GM21737 (cell line): ENCODE data around the gene PCED1B.
"Not testable (repeated sequence)": the region's sequence is repeated elsewhere in the genome, so short reads cannot be mapped to it uniquely, and the experiment has no call there.

Experiments used
- ATAC-seq: cut with Tn5 transposase; IDR thresholded peaks from one replicate; pipeline ENCODE4 v1.9.1; 2021; ENCODE audit warnings: mild to moderate bottlenecking, moderate library complexity; ENCODE audit not compliant: unreplicated experiment

The PCED1B gene

GRCh38 chr12:47202176-47202575, 122.8 kb downstream of the PCED1B start:
- ATAC-seq, result no peak

DNA sequence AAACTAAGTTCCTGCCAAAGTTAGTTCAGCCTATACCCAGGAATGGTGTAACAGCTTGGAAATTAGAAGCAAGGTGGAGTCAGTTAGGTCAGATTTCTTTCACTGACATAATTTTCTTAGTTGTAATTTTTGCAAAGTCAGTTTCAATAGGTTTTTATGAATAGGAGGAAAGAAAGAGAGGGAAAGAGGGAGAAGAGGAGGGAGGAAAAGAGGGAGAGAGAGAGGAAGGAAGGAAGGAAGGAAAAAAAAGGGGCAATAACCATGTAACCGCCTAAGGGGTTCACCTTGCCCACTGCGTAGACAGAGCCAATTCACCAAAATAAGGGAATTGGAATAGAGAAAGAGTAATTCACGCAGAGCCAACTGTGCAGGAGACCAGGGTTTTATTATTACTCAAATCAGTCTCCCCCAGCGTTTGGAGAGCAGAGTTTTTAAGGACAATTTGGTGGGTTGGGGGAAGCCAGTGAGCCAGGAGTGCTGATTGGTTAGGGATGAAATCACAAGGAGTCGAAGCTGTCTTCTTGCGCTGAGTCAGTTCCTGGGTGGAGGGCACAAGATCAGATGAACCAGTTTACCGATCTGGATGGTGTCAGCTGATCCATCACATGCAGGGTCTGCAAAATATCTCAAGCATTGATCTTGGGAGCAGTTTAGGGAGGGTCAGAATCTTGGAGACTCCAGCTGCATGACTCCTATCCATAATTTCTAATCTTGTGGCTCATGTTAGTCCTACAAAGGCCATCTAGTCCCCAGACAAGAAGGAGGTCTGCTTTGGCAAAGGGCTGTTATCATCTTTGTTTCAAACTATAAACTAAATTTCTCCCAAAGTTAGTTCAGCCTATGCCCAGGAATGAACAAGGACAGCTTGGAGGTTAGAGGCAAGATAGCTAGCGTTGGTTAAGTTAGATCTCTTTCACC, 126.4 kb downstream of the PCED1B start:
- no peak for ATAC-seq

DNA sequence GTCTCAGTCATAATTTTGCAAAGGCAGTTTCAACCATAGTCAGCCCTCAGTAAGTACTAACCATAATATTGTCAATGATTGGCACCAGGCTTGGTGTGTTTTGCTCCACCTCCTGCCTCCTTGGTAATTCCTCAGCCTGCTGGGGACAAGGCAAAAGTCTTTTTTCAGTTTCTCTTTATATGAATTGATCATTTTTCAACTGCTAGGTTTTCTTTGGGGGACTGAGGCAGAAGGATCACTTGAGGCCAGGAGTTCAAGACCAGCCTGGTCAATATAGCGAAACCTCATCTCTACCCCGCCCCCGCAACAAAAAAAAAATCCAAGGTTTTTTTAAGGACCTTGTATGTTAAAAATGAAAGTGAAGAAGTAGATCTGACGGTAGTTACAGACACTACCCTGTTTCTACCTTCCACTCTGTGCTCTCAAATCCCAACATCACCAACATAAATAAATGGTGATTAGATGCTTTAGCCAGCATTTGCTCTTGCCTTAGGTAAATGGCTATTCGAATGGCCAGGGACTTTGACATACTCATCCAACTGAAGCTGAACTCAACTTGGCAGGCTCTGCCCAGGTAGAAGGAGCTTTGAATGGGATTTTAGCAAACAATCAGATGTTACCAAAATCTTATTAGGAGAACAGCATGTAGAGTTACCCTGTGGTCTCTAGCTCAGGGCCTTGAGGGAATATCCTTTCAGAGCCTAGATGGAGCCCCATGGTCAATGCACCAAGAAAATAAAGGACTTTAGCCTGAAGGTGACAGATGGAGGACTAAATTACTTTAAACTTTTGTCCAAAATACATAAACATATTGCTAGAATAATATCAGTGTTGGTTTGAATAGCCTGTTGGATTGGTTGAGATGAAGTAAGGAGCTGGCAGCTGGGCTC, 127.3 kb downstream of the PCED1B start:
- no peak for ATAC-seq

DNA sequence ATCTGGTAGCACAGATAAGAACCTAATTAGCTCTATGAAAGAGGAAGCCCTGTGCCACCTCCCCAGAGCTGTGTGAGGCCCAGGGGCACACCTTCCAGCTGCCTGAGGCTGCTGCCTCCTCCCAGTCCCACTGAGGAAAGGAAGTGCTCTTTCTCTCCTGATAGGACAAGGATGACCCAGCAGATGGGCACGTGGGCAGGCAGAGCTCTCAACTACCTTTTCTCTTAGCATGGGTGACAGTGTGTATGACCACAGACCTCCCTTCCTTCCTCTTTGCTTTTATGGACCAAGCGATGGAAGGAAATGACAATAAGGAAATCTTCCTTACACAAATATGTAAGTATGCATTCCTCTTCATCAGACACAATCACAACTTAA, 127.9 kb downstream of the PCED1B start:
- ATAC-seq, result peak; percentile 69

GRCh38 chr12:47207829-47208248, 128.4 kb downstream of the PCED1B start:
- ATAC-seq, result peak; percentile 66

DNA sequence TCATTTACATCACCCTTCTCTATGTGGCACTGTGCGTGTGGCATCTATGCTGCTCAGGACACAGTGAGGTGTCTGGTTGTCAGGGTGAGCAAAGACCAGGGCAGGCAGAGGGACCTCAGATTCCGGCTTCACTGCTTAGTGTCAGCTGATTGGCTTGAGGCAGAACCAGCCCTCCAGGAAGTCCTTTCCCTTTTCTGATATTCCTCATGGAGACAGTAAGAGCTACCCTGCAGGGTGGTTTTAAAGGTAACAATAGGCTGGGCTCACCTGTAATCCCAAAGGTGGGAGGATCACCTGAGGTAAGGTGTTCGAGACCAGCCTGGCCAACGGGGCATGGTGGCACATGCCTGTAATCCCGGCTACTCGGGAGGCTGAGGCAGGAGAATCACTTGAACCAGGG, 129.6 kb downstream of the PCED1B start:
- no peak for ATAC-seq

DNA sequence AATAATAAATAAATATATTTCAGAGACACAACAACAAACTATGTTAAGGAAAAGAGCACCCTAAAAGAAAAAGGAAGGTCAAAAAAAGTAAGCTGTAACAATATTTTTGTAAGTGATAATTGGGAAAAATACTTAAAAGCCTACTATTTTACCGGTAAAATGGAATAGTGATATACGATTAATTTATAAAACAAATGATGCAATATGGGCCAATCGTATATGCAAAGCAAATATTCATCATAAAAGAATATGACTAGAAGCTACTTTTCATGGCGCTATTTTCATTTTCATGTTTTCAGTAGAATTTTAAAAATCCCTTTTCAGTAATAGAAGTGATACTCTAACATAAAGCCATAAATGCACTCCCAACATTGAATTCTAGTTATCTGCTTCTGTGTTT, 131.4 kb downstream of the PCED1B start:
- ATAC-seq, result no peak

DNA sequence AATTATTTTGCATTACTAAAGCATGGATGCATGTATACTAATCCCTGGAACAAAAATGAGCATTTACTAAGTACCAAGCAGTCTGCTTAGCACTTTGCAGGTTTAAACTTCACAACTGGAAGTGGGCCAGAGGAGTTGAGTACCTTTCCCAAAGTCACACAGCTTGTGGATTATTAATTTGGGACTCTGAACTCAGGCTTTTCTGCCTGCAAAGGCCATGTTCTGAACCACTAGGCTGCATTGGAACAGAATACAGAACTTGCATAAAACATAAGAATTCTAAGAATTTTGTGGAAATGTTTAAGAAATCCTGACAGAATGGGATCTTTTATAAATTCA, 133.2 kb downstream of the PCED1B start:
- no peak for ATAC-seq

DNA sequence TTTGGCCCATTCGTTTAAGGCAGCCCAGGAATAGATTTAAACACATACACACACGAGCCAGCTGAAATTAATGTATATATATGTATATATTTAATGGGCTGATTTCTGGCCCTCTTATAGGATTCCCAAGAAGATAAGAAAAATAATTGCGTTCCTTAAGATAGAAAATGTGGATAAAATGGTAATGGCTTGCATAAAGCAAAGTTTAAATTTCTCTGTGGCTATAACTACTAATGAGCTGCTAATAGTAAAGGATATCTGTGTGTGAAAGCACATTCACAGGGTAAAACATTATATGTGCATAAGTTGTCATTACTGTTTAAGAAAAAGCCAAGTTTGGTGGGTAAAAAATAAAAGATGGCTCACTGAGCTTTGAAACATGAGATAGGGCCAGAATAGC, 134.0 kb downstream of the PCED1B start:
- no peak for ATAC-seq

DNA sequence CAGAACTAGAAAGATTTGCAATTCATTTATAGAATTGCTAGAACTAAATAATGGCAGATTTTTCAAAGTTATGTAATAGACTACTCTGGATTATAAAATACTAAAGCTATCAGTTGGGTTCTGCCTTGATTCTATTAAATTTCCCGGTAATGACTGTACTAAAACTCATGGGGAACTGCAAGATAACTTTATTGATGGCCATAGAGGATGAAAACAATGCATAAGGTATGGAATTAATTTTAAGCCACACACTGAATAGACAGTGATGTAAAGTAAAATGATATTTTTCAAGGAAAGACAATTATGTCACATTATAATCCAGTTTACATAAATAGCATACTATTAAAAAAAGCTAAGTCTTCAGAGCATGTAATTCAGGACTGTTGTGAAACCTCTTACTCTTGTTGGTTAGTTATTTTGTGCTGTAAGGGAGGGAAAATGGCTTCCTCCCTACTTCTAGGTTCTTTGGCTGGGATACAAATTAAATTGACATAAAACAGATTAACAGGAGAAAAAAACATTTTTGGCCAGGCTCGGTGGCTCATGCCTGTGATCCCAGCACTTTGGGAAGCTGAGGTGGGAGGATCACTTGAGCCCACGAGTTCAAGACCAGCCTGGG, 134.7 kb downstream of the PCED1B start:
- no peak for ATAC-seq

DNA sequence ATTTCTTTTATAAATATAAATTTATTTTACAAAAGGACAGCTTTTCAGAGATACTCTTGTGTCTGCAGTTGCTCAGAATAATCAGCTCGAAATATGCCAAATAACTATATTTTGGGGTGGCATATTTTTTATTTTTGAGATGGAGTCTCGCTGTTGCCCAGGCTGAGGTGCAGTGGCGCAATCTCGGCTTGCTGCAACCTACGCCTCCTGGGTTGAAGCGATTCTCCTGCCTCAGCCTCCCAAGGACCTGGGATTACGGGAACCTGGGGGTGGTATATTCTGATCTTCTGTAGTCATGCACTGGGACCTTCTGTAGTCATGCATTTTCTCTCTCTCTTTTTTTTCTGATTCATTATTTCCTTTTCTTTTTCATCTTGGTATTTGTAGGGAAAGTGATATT, 135.3 kb downstream of the PCED1B start:
- ATAC-seq, result no peak

DNA sequence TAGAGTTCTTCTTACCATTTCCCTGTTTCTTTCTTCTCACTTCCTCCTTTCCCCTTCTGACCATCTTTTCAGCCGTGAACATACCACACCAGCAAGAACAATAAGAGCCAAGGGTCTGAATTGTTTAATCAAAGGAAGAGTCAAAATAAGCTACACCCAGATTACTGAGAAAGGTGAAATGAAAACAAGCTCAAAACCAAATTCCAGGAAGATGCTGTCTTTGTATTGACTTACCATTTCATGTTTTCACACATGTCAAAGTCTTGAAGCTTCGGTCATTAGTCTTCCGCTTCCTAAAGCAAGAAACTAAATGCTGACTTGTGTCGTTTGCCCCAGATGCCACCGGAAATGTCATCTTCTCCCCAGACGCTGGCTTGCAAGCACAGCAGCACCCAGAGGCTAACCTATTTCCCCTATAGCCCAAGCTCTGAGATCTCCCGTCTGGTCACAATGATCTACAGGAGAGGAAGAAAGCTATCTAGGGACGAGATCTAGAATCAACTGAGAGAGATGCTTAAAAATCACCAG, 136.8 kb downstream of the PCED1B start:
- peak; percentile 71 for ATAC-seq

GRCh38 chr12:47217595-47217869, 138.1 kb downstream of the PCED1B start:
- not testable (repeated sequence) for ATAC-seq

DNA sequence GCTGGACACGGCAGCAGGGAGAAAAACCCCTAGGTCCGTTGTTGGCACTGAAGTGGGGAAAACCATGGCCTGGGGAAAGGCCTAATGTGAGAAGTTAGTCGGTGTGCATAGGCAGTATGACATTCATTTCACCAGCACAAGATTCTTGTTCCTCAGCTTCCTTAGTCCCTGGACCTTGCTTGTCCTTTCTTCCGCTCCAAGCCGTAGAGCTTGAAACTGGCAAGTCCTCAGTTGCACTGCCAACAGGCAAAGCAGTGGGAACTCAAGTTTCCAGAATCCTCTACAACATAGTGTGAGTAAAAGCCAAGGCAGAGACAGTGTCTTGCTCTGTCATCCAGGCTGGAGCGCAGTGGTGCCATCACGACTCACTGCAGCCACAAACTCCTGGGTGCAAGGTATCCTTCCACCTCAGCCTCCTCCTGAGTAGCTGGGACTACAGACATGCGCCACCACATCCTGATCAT, 138.8 kb downstream of the PCED1B start:
- ATAC-seq, result no peak

GRCh38 chr12:47219243-47219642, 139.8 kb downstream of the PCED1B start:
- no peak for ATAC-seq

DNA sequence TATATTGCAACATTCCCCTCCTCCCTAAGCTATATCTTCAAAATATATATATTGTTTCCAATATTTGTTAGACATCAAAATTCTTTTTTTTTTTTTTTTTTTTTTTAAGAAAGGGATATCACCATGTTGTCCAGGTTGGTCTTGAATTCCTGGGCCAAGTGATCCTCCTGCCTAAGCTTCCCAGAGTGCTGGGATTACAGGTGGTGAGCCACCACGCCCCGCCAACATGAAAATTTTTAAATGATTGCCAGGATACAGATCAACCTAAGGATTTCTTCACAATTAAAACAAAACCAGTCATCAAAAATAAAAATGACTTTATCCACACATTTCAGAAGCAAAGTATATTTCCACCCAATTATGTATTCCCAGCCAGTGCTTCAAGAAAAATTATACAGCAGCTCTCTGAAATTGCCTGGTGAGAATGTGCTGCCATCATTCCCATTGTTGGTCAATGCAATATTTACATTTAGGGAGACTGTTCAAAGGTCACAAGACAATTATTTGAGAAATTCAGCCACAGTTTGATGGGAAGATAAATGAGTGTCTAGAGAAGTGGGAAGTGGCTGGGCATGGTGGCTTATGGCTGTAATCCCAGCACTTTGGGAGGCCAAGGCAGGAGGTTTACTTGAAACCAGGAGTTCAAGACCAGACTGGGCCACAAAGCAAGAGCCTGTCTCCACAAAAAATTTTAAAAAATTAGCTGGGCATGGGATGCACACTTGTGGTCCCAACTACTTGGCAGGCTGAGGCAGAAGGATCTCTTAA, 142.0 kb downstream of the PCED1B start:
- no peak for ATAC-seq

DNA sequence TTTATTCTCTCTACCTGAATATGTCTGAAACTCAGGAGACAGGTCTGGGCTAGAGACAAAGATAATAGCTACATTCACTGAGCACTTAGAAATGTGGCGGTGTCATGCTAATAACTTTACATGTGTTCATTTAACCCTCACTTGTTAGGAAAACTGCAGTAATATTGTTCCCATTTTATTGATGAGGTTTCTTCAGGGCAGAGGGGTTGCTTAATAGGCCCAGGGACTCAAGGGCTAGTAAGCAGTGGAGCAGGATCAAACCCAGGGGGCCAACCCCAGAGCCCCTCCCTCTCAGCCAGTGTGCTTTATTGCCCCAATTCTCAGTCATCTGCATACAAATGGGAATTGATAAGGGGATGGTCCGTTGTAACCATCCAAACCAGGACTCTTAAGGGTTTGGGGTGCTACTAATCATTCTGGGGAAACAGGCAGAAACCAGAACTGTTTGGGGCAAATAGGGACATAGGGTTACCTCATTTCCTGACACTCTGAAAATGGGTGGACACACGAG, 143.2 kb downstream of the PCED1B start:
- no peak for ATAC-seq

- no peak for ATAC-seq
Observed at GRCh38 chr12:47223031-47223847, 143.8 kb downstream of the PCED1B start.

- no peak for ATAC-seq
Observed at GRCh38 chr12:47223848-47224213, 144.4 kb downstream of the PCED1B start.
